PC-9 (cell line): Measurements from ENCODE around the gene SSR2.

Source experiments
- EZH2 ChIP-seq: fragments of 200-600 bp; sonication (generic); IDR thresholded peaks from 2 replicates; pipeline ENCODE4 v1.8.0; 2017; ENCODE audit warnings: antibody characterized with exemption, low read depth
- TF ChIP-seq, protein P1 (sequence below): fragments of 200-600 bp; sonication (generic); conservative IDR thresholded peaks from 2 replicates; pipeline ENCODE4 v1.6.1; 2017; ENCODE audit warnings: mixed run types, antibody characterized with exemption, mild to moderate bottlenecking, moderate library complexity

DNA sequence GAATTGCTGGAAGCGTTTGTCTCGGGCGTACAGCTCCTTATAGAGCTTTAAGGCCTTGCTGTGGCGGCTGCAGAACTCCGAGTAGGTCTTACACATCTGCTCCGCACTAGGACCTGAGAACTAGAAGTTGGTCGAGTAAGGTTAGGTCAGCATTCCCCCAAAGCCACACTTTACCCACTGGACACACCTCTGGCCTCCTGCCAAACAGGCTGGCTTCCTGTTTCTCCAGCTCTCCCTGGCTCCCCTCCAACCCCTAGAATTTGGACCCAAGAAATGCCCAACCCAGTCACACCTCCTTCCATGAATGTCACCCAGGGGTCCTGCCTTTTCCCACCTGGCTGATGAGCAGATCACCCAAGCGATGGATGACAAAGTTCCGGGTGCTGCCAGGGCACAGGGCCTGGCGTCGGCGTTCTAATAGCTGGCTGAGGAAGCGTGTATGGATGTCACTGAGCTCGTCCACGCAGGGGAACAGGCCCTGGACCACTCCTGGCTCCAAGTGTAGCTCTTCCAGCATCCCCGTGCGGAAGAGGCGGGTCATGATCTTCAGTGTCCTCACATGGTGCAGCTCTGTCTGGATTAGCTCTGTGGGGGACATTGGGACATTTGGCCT, 58.0 kb downstream of the SSR2 start:
- TF ChIP-seq, protein P1, sequence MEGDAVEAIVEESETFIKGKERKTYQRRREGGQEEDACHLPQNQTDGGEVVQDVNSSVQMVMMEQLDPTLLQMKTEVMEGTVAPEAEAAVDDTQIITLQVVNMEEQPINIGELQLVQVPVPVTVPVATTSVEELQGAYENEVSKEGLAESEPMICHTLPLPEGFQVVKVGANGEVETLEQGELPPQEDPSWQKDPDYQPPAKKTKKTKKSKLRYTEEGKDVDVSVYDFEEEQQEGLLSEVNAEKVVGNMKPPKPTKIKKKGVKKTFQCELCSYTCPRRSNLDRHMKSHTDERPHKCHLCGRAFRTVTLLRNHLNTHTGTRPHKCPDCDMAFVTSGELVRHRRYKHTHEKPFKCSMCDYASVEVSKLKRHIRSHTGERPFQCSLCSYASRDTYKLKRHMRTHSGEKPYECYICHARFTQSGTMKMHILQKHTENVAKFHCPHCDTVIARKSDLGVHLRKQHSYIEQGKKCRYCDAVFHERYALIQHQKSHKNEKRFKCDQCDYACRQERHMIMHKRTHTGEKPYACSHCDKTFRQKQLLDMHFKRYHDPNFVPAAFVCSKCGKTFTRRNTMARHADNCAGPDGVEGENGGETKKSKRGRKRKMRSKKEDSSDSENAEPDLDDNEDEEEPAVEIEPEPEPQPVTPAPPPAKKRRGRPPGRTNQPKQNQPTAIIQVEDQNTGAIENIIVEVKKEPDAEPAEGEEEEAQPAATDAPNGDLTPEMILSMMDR = no peak
- no peak for TF ChIP-seq EZH2
